ENCODE measurements around the gene PRCC.

Gene PRCC

DNA sequence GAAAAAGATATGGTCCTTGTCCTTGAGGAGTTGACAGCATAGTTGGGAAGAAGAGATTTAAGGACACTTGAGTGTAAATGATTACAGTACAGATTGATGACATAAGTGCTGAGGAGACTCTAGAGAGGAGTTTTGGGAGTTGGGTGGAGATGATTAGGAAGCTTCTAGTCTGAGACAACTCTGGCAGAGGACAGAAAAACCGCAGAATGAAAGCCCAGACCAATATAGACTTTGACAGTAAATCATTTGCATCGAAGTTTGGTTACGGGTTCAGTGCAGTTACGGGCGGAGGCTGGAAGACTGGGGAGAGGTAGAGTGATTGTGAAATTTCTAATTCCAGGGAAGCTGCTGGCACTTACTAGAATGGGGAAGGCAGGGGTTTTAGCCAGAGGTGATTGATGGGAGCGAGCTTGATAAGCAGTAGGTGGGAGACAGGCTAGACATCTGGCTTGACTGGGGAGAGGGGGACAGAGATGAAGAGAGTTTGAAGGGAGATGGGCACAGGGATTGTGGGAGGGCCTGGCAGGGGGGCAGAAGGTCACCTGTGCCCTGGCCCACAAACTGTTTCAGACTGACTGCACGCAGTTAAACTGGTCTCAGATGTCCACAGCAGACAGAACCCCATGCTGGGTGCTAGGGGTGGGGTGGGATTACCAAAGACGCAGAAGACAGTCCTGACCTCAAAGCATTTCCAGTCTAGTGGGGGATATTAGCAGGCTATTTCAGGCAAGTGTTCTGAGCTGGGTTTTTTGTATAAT, 29.2 kb downstream of the PRCC start:
- DNase-seq (ENCODE audit: low spot score): no peak

DNA sequence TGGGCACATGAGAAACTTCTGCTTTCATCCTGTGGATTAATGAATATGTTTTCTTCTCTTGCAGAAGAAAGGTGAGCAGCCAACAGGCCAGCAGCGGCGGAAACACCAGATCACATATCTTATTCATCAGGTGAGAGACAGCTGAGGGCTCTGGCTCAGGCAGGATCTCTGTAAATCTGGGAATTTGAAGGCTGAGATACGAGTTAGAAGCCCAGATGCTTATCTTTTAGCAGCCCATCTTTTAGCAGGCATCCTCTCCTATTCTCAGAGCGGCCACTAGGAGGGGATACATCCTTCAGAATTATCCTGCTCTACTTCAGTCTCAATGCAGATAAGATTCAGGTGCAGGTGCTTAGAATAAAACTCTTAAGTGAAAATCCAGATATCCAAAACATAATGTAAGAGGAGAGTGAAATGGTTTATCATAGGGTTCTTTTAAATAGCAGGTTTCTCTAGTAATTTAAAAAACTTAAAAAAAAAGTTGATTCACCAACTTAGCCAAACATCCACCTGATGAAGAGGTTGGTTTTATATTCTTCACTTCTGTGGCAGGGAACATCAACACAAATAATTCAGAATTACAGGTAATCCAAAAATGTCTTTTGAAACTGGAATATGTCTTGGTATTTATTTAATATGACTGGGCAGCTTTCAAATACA, 30.0 kb downstream of the PRCC start:
- peak; percentile 65 for DNase-seq (ENCODE audit: low spot score)

DNA sequence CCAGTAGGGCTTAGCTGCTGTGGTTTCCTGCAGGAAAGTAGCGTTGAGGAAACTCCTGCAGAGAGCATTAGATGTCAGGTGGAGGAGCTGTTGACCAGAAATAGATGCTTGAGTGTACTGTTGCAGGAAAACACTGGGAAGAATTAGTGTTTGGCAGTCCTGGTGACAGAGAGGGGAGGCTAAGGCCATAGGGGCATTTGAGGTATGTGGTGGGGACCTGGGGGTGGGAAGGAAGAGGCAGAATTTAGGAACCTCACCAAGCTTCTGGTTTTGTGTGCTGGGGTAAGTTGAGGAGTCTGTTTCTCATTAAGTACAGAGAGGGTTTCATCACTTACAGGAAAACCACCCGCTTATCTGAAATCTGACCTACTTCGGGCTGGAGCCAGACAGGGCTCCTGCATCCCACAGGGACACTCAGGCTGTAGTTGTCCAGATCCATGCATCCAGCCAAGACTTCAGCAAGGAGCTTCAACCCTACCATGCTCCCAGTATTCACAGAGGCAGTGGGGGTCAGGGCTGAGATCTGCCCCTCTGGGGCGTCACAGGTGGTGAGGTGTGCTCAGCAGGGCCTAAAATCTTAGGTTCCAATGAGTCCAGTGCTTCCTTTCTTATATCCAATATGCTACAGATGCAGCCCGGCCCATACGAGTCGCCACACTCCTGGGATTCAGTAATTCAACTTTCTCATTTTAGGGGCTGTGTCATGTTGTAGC, 34.2 kb downstream of the PRCC start:
- DNase-seq (ENCODE audit: low spot score): peak; percentile 80

DNA sequence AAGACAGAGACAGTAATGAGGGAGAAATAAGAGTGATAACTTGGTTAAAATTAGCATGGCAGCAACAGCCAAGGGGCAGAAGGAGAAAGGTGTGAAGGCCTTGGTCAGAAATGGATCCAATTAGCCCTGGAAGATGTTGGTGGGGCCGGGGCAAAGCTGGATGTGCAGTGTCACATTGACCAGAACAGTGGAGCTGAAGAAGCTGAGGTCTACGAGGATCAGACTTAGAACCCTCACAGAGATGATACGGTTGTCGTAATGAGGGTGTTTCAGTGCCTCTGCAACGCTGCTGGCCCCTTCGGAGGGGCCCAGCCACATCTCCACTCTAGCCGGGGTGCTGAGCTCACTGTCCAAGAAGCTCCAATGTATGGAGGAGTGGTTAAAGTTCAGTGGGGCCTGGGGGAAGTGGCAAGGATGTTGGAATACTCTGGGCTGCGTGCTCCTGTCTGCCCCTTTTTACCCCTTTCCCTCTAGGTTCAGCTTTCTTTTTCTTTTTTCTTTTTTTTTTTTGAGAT, 35.1 kb downstream of the PRCC start:
- DNase-seq (ENCODE audit: low spot score): no peak

DNA sequence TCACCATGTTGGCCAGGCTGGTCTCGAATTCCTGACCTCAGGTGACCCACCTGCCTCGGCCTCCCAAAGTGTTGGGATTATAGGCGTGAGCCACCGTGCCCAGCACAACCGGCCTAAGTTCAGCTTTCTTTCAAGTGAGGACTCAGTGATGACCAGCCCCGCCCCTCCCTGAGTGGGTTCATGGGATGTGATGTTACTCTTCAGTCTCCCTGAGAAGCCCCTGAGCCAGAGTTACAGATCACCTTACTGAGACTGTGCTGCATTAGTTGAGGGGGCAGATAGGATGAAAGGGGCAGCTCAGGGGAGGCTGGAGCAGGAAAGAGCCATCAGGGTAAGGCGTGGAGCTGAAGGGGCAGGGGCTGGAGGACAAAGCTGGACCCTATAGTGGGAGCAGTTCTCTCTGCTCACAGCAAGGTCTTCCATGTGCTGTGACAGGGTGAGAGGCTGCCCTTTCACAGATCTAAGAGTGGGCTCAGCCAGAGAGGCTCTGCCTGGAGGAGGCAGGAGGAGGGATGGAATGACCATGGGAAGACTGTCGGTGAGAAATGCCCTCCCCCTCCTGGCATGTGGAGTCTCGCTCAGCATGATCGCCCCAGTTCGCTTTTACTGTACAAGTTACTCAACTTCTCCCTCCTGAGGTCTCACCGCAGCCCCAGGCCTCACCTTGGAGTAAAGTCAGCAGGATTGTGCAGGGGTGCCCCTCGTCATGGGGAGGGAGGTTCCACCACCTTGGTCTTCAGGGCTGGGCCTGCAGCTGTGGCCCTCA, 35.9 kb downstream of the PRCC start:
- no peak for DNase-seq (ENCODE audit: low spot score)

DNA sequence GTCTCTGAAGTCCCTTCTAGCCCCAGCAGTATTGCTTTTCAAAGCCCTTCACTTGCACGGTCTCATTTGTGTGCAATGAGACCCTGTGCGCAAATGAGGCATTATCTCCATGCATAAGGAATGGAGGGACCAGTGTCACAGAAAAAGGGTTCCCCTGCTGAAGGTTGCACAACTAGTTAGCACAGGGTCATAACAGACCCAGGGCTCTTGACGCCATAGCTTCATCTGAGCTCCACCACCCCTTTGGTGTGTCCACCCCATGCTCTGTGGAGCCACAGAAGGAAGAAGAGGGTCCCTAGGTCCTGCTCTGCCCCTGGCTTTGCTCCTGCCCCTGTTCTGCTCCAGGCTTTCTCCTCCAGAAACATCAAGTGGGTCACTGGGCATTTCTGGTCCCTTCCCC, 36.7 kb downstream of the PRCC start:
- DNase-seq (ENCODE audit: low spot score): no peak

DNA sequence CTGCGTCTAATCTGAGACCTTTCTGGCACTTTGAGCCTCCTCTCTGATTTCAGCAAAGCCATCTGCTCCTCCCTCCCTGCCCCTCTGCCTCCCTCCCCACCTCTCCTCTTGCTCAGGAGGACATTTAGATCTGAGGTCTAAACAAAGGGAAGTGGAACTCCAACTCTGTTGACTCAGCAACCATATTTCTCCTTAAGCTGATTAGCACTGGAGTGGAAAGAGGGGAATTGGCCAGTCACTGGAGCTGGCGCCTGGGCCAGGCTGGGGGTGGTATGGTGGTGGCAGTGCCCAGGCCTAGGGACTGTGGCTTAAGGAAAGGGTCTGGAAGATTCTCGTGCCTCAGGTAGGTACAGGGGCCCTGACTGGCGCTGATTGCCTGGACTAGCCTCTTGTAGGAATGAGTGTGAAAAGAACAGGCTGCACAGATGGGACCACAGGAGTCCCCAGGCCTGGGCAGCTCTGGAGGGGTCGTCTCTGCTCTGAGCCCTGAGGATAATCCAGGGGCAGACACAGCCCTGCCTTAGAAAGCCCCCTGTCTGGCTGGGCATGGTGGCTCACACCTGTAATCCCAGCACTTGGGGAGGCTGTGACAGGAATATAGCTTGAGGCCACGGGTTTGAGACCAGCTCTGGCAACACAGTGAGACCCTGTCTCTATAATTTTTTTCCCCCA, 37.4 kb downstream of the PRCC start:
- DNase-seq (ENCODE audit: low spot score): no peak

DNA sequence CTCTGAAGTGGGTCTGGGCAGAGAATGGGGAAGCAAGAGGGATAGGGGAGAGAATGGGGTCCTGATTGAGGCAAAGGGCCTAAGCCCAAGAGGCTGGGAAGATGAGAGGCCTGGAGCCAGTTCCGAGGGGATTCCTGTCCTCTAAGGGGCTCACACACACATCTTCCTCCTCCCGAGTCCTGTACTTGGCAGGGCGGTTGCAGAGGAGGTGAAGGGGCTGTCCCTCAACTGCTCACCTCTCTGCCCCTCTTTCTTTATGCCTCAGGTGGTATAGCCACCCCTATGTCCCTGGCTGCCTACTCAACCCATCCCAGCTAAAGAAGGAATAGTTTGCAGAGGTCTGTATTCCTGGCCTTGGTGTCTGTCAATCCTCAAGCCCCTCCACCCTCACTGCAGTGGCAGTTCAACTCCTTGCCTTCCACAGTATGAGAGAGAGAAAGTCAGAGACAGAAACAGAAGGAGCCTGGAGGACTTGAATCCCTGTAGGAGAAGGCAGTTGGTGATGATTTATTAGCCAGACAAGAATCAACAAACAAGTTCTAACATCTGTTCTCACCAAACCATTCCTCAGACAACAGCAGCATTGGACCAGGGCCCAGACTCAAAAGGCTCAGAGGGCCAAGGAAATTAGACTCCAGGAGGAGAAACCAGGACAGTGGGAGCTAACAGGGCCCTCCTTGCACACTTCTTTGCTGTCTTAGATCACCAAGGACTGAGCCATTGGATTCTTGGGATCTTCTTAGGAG, 38.6 kb downstream of the PRCC start:
- DNase-seq (ENCODE audit: low spot score): peak; percentile 66

DNA sequence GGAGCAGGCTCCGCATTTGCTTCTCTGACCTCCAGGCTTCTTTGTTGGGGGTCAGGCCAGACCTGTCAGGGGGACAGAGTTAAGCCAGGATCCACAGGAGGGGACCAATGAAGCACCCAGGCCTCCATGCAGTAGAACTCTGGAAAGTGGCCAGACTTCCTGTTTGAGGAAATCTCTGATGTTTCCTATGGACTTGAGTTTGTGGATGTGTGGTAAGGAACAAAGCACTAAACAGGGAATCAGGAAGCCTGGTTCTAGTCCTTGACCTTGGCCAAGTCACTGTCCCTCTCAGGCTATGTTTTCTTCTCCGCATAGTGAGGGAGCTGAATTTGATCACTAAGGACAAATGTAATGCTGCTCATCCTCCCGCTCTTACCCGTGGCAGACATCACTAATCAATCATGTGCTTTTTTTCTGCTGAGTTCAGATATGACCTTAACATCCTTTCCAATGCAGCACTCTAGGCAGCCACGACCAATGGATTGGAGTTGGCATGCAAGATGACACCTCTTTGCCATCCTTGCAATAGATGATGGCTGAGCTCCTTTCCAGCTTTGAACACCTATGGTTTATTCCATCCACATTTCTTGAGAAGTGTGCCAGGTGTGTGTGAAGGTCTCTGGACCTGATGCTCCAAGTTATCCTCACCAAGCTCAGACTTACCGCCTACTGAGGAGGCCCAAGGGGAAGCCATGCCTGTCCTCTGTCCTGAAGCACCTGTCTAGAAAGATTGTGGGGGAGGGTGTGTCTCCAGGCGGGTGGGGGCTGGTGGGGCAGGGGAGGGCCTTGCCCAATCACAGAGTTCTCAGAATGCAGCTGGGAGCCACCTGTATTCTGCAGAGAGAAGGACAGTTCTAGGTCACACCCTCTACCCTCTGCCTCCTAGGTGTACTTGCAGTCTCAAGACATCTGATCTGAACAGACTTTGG, 39.4 kb downstream of the PRCC start:
- no peak for DNase-seq (ENCODE audit: low spot score)

DNA sequence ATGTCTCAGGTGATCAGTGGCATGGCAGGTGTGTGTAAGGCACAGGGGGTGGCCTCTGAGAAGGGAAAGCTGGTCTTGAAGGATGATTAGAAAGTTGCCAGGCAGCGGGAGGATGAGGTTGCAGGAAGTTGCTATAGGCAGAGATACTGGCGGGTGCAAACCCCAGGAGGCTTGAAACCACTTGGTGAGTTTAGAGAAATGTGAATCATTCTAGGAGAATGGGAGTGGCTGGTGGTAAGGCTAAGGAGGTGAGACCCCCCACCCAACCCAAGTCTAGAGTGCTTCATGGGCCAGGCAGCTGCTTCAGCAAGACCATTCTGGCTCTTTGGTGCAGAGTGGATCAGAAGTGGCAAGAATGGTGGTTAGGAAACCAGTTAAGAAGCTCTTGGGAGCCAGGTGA, 40.3 kb downstream of the PRCC start:
- DNase-seq (ENCODE audit: low spot score): no peak

DNA sequence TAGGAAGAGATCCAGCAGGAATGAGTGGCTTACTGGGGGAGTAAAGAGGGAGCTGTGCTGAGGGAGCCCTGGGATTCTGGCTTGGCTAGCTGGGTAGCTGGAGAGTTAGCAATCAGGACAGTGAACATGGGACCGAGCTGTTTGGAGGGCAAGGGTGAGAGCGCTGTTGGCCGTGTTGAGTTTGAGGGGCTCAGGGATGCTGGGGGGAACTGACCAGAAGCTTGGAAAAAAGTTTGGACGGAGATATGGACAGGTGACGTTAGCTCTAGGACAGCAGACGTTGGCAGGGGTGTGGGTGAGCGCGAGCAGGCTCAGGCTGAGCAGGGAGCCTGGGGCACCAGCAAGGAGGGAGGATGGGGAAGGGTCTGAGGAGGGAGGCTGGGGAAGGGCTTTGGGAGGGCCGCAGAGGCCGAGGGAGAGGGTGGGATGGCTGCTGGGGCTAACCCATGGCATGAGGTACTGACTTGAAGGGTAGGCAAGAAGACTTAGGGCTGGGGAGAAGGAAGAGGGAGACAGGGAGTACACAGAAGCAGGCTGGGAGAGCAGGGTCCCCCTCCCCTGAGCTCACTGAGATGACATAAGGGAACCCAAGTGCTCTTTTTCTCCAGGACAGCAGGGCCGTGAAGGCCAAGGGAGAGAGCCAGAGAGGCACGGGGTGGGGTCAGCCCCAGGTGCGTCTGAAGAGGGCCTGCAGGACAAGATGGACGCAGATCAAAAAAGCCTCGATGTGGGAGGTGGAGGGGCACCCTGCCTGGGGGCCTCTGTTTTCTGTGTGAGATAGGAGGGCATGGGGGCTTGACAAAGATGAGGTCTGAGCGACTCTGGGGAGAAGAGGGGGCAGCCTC, 41.1 kb downstream of the PRCC start:
- no peak for DNase-seq (ENCODE audit: low spot score)

DNA sequence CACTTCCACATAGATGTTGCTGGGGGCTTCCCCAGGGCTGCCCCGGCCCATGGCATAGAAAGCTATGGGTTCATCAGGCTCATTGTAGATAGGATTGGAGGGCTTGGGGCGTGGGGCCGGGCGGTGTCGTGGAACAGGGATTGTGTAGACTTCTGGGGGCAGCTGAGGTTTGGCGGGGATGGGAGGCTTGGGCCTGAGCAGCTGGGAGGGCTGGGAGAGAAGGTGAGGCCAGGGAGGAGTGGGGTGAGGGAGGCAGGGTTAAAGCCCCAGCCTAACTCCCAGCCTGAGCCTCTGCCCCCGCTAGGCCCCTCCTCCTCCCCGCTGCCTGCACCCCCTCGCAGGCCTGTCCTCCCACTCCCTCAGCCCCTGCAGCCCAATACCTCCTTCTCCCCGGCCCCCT, 41.9 kb downstream of the PRCC start:
- no peak for DNase-seq (ENCODE audit: low spot score)

DNA sequence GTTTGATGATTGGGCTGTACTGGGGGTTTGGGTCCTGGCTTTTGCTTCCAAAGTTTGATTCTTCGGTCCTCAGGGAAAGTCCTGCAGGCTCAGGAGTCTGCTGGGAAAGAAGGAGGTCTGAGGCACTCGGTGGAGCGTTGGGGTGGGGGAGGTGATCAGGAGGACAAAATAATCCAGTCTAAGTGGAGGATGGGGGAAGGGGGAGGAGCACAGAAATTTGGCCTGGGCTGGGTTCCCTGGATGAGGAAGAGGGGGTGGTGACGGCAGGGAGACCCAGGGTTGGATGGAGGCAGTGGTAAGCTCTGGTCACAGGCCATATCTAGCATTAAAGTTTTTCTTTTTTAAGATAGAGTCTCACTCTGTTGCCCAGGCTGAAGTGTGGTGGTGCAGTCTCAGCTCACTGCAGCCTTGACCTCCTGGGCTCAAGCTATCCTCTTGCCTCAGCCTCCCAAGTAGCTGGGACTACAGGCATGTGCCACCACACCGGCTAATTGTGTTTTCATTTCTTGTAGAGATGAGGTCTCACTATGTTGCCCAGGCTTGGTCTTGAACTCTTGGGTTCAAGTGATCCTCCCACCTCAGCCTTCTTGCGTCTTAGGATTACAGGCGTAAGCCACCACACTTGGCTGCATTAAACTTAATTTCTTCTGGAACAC, 42.5 kb downstream of the PRCC start:
- DNase-seq (ENCODE audit: low spot score): no peak

DNA sequence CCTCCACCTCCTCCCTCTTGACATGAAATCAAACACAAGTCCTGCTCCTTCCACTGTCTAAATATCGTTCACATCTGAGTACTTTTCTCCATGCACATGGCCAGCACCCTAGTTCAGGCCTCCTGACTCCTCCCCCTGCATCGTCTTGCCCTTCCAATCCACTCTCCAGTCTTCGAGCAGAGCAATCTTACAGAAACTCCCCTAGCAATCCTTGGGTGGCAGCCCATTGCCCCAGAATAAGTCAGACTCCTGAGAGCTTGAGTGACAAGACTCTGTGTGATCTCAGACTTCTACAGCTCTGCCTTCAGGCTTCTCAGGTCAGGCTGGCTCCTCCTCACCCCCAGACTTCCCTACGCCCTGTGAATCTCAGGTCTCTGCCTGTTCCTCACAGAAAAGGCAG, 43.8 kb downstream of the PRCC start:
- no peak for DNase-seq (ENCODE audit: low spot score)

DNA sequence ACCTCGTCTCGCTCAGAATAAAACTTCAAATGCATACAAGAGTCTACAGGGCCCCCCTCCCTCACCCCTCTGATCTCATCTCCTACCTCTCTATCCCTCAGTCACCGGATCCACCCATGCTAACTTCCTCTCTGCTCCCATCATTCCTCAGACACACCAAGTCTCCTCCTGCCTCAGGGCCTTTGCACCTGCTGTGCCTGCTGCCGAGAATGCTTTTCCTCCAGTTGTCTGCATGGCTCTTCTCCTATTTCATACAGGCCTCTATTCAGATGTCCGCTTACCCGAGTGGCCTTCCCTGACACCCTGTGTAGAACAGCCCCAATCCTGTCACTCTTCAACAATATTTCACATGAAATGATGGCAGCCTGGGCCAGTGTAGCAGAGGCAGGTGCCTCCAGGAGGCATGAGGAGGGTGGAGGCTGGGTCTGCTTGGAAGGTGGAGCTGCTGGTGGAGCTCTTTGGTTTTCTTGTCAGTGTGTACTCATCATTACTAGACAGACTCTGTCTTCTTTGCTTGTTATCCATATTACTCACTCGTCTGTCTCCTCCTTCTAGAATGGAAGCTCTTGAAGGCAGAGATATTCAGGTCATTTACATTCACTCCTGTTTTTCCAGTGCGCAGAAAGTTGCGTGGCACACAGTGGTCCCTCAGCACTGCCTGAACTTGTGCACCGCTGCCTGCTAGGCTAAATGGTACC, 45.1 kb downstream of the PRCC start:
- no peak for DNase-seq (ENCODE audit: low spot score)

DNA sequence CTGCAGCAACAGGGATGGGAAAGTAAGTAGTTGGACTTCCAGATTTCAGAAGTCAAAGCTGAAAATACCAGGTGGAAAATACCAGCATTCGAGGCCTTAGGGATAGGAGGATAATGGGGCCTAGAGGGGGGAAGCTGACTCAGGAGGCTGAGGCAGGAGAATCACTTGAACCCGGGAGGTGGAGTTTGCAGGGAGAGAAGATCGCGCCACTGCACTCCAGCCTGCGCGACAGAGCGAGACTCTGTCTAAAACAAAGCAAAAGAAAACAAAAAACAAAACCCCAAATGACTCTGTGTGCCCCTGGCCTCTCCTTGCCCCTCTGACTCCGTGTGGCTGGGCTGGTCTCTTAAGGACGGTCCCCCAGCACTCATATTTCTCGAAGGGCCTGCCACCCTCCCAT, 46.0 kb downstream of the PRCC start:
- DNase-seq (ENCODE audit: low spot score): no peak

DNA sequence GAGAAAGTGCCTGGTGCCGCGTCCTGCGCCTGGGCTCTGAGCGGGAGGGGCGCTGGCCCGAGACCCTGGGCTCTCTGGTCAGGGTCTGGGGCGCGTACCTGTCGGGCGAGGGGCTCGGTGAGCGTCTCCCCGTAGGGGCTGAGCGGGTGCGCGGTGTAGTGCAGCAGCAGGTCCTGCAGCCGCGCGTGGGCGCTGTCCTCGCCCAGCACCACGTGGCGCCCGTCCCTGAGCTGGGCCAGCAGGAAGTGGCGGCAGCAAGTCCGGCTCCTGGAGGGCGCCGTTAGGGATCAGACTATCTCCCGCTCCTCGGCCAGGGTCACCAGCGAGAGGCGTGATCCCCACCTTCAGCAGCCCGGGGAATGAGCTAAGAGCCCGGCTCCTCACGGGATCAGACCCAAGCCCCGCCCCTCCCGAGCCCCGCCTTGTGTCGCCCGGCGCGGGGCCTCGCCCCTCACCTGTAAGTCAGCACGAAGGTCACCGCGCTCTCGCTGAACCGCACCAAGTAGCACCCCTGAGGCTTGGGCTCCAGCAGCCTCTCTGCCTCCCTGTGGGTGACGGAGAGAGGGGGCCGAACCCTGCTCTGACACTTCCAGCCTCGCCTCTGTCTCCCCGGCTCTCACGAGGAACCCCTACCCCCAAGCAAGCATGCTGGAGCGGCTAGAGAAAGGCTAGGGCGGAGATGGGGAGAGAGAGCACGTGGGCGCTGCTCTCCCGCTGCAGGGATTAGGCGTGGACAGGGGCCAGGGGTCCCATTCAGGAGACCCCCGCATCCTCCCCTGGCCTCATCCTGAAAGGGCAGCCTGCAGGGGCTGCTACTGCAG, 46.6 kb downstream of the PRCC start:
- peak; percentile 62 for DNase-seq (ENCODE audit: low spot score)

All from AG08395 (cell line).